Neural crest cell (in vitro differentiated cells): Measurements from ENCODE around the gene POLR1H. TPM values are rescaled to one million over a fixed set of nuclear protein-coding genes. Genes with fewer than 3 reads are reported as not detected.

Source experiments
- DNase-seq: peaks from one replicate; pipeline ENCODE4 v3.0.0; 2021; ENCODE audit warnings: low read depth, mixed read lengths, low spot score
- H3K27ac Mint-ChIP-seq: one replicate; pipeline ENCODE4 v1.8.0; 2021; ENCODE audit warnings: mild to moderate bottlenecking, mixed read lengths; ENCODE audit not compliant: unreplicated experiment
- H3K27me3 Mint-ChIP-seq: 2 replicates; pipeline ENCODE4 v1.8.0; 2021; ENCODE audit warnings: low read depth, mild to moderate bottlenecking, mixed read lengths
- H3K36me3 Mint-ChIP-seq: 2 replicates; pipeline ENCODE4 v1.8.0; 2021; ENCODE audit warnings: low read depth, mild to moderate bottlenecking, mixed read lengths
- H3K4me1 Mint-ChIP-seq: 2 replicates; pipeline ENCODE4 v1.8.0; 2021; ENCODE audit warnings: mixed read lengths
- H3K4me3 Mint-ChIP-seq: one replicate; pipeline ENCODE4 v1.8.0; 2021; ENCODE audit warnings: mild to moderate bottlenecking, mixed read lengths
- H3K9me3 Mint-ChIP-seq: 2 replicates; pipeline ENCODE4 v1.8.0; 2021; ENCODE audit warnings: mixed read lengths
- CTCF ChIP-seq: fragments of 200-600 bp; sonication (generic); conservative IDR thresholded peaks from 2 replicates; pipeline ENCODE4 v1.5.0; 2021; ENCODE audit warnings: antibody characterized with exemption, mild to moderate bottlenecking
- total RNA-seq: library from RNA; stranded (reverse); gene quantifications from 2 replicates; pipeline ENCODE4 v1.2.1, GENCODE V29; 2021

The POLR1H gene
- total RNA-seq, 1 donor from 2014 or later = 43.3 TPM

- TF ChIP-seq CTCF = no peak
- no peak for DNase-seq
- H3K27me3 Mint-ChIP-seq = peaks cover 89% of the 10 kb centered on the region
- no peak overlapping the region for H3K27ac Mint-ChIP-seq
- H3K4me3 Mint-ChIP-seq = no peak overlapping the region
- no peaks in the 10 kb centered on the region for H3K36me3 Mint-ChIP-seq
- no peaks in the 10 kb centered on the region for H3K4me1 Mint-ChIP-seq
- H3K9me3 Mint-ChIP-seq = no peaks in the 10 kb centered on the region
Measured at GRCh38 chr6:30111266-30111856, 50.3 kb downstream of the POLR1H start.

DNA sequence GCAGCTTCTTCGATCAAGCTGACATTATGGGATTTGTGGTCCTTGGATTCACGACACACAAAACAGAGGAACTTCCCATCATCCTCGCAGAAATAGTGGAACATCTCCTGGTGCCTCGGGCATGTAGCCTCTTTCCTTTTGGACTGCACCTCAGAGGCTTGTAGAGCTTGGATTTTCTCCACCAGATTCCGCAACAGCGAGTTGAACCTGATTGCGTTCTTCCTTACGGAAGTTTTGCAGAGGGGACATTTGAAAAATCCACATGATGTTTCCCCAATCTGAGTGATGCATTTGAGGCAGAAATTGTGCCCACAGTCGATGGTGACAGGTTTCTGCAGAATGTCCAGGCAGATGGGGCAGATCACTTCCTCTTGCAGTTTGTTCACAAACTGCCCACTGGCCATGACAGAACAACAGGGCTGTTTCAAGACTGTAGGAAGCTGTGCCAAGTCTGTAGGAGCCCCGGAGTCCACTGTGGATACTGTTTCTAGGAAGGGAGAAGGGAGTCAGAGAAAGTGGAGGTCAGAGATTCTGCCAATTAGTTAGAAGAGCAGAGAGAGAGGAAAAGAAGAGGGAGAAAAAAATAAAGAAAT, 51.4 kb downstream of the POLR1H start:
- TF ChIP-seq CTCF = no peak
- DNase-seq = no peak
- Mint-ChIP-seq H3K4me1 (no peaks in the 10 kb centered on the region), H3K9me3 (no peaks in the 10 kb centered on the region), H3K27me3 (peaks cover 81% of the 10 kb centered on the region), H3K36me3 (no peaks in the 10 kb centered on the region), H3K27ac (no peak overlapping the region), H3K4me3 (no peak overlapping the region)

GRCh38 chr6:30113003-30113759, 52.1 kb downstream of the POLR1H start, which contains the start of gene TRIM31:
Gene TRIM31 (minus strand): TSS chr6:30113090. CDS start chr6:30112805, 285 bp downstream.
- Mint-ChIP-seq H3K36me3 (no peaks in the 10 kb centered on the region), H3K9me3 (no peaks in the 10 kb centered on the region), H3K27ac (no peak within 1 kb of the TSS), H3K4me3 (no peak within 1 kb of the TSS), H3K4me1 (no peaks in the 10 kb centered on the region), H3K27me3 (peaks cover 78% of the 10 kb centered on the region)
- TF ChIP-seq CTCF = no peak
- no peak for DNase-seq

- H3K27me3 Mint-ChIP-seq = peaks cover 74% of the 10 kb centered on the region
Measured at GRCh38 chr6:30113841-30114240, 52.8 kb downstream of the POLR1H start.

More at GRCh38 chr6:30113841-30114240, 52.8 kb downstream of the POLR1H start:
- no peaks in the 10 kb centered on the region for H3K9me3 Mint-ChIP-seq
- H3K4me1 Mint-ChIP-seq = no peaks in the 10 kb centered on the region
- no peak for TF ChIP-seq CTCF
- H3K36me3 Mint-ChIP-seq = no peaks in the 10 kb centered on the region
- no peak overlapping the region for H3K4me3 Mint-ChIP-seq
- no peak overlapping the region for H3K27ac Mint-ChIP-seq
- DNase-seq = no peak

Other genes with a start within 250 kb of the POLR1H start
- gene HLA-G, start 233.4 kb upstream of the POLR1H start, total RNA-seq = not detected in 2 replicates
- 126 and 131 TPM in 2 replicates for gene HLA-A, start 118.7 kb upstream of the POLR1H start, total RNA-seq
- gene PPP1R11, start 5.9 kb downstream of the POLR1H start, total RNA-seq = 35.6 and 38.1 TPM in 2 replicates
- not detected in 2 replicates for gene RNF39, start 14.5 kb downstream of the POLR1H start, total RNA-seq
- gene TRIM31, start 51.8 kb downstream of the POLR1H start, total RNA-seq = not detected in 2 replicates
- gene TRIM40, start 74.9 kb downstream of the POLR1H start, total RNA-seq = not detected in 2 replicates
- gene TRIM10, start 99.9 kb downstream of the POLR1H start, total RNA-seq = not detected in 2 replicates
- not detected in 2 replicates for gene TRIM15, start 102.3 kb downstream of the POLR1H start, total RNA-seq
- gene TRIM26, start 152.1 kb downstream of the POLR1H start, total RNA-seq = 36.2 and 36.5 TPM in 2 replicates